IPS DF 6.9 (cell line): ENCODE data around the gene C2orf92.
A peak's percentile ranks its signal among the peaks of the same experiment; 100 is the strongest.
"Not testable (repeated sequence)": the region's sequence is repeated elsewhere in the genome, so short reads cannot be mapped to it uniquely, and the experiment has no call there.

Experiments
- DNase-seq: peaks from one replicate; pipeline ENCODE4 v3.0.0-alpha.2; 2013; ENCODE audit warnings: low read depth, low spot score
- H3K27ac ChIP-seq: one replicate; pipeline ENCODE4 v1.5.1; 2013; ENCODE audit warnings: low read length, control low read depth
- H3K27me3 ChIP-seq: 2 replicates; pipeline ENCODE4 v1.6.1; 2013; ENCODE audit warnings: mild to moderate bottlenecking, low read length; ENCODE audit not compliant: control insufficient read depth, insufficient read depth
- H3K36me3 ChIP-seq: 2 replicates; pipeline ENCODE4 v1.6.1; 2013; ENCODE audit warnings: low read length; ENCODE audit not compliant: control insufficient read depth, insufficient read depth
- H3K4me1 ChIP-seq: 2 replicates; pipeline ENCODE4 v1.6.1; 2013; ENCODE audit warnings: low read length; ENCODE audit not compliant: control insufficient read depth, insufficient read depth
- H3K4me3 ChIP-seq: 2 replicates; pipeline ENCODE4 v1.5.1; 2013; ENCODE audit warnings: mild to moderate bottlenecking, low read length
- H3K9me3 ChIP-seq: 2 replicates; pipeline ENCODE4 v1.6.1; 2013; ENCODE audit warnings: low read length, inconsistent platforms; ENCODE audit not compliant: control insufficient read depth, insufficient read depth
- WGBS: extraction: QIAGEN DNeasy Blood & Tissue Kit; methylation state at CpG from one replicate; pipeline ENCODE4 v1.1.7; 2013; ENCODE audit warnings: mixed read lengths, missing lambda C conversion rate; ENCODE audit not compliant: insufficient read length, insufficient coverage; 5-methylcytosine and 5-hydroxymethylcytosine counted together

Gene C2orf92

DNA sequence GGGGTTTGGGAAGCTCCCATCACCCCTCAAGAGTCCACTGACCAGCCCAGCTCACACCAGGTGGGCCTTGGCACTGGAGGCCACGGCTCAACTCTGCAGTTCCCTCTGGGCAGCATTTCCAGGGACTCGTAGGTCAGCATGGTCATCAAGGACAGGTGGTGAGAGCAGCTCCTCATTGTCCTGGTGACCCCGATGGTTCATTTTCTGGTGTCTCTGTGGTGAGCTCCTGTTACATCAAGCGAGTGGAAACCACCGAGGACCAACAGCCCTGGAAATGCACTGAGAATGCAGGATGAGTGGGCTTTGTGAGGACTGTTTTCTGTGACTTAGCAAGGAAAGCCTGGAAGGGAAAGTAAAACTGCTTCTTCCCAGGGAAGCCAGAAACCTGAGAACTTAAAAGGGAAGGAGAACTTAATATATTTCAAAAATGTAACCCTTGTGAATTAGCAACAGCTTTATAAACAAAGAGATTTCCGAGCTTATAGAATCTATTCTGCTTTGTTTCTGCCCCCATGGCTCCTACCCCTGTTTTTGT lies 3.2 kb downstream of the C2orf92 start:
- no CpG with 5 or more reads among the region's 6 CpGs for WGBS
- H3K4me3 ChIP-seq, H3K27ac ChIP-seq, DNase-seq, H3K4me1 ChIP-seq, H3K27me3 ChIP-seq, H3K36me3 ChIP-seq, H3K9me3 ChIP-seq: not testable (repeated sequence)

DNA sequence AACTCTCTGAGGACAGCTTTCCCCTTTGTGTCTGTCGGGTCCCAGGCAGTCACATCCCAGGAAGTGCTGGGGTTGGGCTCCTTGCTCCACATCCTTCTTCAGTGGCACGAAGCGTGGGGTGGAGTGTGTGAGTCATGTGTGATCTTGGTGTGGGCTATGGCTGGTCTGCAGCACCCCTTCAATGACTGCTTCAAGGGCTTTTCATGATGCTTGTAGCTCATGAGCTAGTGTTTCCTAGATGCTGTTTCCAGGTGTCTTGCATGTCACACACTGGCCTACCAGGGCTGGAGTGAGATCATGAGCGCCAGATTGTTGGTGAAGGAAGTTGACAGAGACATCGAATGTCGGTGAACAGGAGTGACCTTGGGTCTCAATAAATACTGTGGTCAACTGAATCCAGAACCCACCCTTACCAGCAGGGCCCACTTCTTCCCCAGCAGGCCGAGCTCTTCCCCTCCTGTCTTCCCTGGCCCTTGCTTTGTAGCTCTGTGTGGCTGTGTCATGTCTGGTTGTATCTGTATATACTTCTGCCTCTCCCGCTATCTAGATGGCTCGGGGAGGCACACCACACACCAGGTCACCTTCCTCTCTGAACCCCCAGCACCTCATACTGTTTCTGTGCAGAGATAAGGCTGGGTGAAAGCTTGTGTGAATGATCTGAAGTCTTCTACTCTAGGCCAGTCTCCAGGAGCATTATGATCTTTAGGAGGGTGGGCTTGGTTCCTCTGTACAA lies 3.8 kb downstream of the C2orf92 start:
- no CpG with 5 or more reads among the region's 9 CpGs for WGBS
- Histone ChIP-seq H3K27ac (no peak overlapping the region), H3K9me3 (no peaks in the 10 kb centered on the region)

DNA sequence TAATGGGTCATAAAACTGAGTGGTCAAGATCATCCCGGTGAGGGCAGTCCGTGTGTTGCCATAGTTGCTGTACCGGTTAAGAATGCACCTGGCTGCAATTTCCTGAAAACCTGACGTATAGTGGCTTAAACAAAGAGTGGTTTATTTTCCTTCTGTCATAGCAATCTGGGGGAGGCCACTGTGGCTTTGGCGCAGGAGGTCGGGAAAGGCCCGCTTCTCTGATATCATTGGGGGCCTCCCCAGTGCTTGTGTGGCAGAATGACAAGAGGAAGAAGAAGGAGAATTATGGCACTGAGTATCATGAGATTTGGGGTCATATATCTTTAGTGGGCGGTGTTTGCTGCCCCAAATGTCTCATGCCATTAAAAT lies 4.4 kb downstream of the C2orf92 start:
- Histone ChIP-seq H3K4me3 (no peak overlapping the region), H3K36me3 (no peaks in the 10 kb centered on the region), H3K9me3 (no peaks in the 10 kb centered on the region), H3K27ac (no peak overlapping the region), H3K4me1 (no peaks in the 10 kb centered on the region; the same call in 1 of the 2 replicates), H3K27me3 (no peaks in the 10 kb centered on the region)
- no CpG with 5 or more reads among the region's 8 CpGs for WGBS
- no peak for DNase-seq

More for the DNA sequence above, 3.8 kb downstream of the C2orf92 start:
- H3K4me1 ChIP-seq = no peaks in the 10 kb centered on the region; the same call in 1 of the 2 replicates
- no peaks in the 10 kb centered on the region for H3K27me3 ChIP-seq
- no peak for DNase-seq
- no peaks in the 10 kb centered on the region for H3K36me3 ChIP-seq
- no peak overlapping the region for H3K4me3 ChIP-seq

DNA sequence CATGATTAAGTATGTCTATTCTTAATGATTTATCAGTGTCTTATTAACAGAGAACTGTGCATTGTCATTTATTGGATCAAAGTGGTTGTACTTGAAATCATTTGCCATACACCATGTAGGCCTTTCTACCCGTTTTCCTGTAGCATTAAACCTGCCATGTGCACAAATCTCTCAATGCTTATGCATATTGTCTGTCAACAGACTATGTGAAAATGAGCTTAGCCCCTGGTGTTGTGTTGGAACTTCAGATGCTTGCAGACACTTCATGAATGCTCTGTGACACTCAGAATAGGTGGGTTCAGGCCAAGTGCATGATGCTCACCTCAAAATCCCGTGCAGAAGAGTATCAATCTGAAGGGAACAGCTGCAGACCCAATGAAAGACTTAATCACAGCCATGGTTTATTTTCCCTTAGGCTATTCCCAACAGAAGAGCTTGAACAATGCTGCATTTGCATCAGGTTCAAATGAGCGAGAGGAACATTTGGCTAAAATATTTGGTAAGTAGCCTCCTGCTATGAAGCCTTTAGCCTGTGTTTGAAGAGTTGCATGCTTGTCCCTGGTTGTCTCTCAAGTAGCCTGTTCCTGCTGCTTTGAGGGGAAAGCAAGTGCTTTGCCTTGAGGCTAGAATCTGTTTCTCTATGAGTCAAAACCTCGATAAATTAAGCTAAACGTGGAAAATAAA lies 6.1 kb downstream of the C2orf92 start:
- whole genome bisulfite sequencing = no CpG with 5 or more reads among the region's 5 CpGs
- H3K36me3 ChIP-seq = no peaks in the 10 kb centered on the region
- no peak overlapping the region for H3K27ac ChIP-seq

DNA sequence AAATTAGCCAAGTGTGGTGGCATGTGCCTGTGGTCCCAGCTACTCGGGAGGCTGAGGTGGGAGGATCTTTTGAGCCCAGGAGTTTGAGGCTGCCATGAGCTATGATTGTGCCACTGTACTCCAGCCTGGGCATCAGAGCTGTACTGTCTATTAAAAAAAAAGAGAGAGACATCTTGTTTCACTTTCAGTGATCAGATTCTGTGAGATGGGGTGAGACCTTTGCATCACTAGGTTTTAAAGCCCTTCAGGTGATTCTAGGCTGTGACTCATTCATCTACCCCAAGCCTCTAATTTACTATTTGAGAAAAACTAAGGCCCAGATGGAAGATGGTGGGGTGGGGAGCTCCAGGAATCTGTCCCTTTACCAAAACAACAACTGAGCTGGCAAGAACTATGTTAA lies 7.1 kb downstream of the C2orf92 start:
- WGBS = no CpG with 5 or more reads among the region's 1 CpG
- Histone ChIP-seq H3K9me3 (no peaks in the 10 kb centered on the region), H3K27ac (no peak overlapping the region), H3K4me1 (no peaks in the 10 kb centered on the region), H3K4me3 (no peak overlapping the region), H3K36me3 (no peaks in the 10 kb centered on the region), H3K27me3 (no peaks in the 10 kb centered on the region)
- no peak for DNase-seq

More for the DNA sequence above, 6.1 kb downstream of the C2orf92 start:
- no peaks in the 10 kb centered on the region for H3K27me3 ChIP-seq
- DNase-seq = no peak
- no peaks in the 10 kb centered on the region for H3K4me1 ChIP-seq
- H3K4me3 ChIP-seq = no peak overlapping the region
- H3K9me3 ChIP-seq = no peaks in the 10 kb centered on the region

DNA sequence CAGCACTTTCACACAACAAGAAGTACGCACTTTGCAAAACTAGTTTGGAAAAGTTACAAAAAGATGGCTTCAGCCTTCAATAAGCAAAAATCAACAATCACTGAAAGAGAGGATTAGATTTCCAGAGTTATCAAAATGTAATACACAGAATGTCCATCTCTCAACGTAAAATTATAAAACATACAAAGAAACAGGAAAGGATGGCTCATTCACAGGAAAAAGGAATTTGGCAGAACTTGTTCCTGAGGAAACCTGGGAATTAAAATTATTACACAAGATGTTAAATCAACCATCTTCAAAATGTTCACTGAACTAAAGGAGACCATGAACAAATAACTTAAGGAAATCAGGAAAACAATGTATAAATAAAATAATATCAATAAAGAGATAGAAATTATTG lies 8.0 kb downstream of the C2orf92 start:
- H3K36me3 ChIP-seq = no peaks in the 10 kb centered on the region
- no peak overlapping the region for H3K4me3 ChIP-seq
- no peak for DNase-seq
- no peaks in the 10 kb centered on the region for H3K27me3 ChIP-seq
- no peak overlapping the region for H3K27ac ChIP-seq
- no CpG with 5 or more reads among the region's 2 CpGs for whole genome bisulfite sequencing
- no peaks in the 10 kb centered on the region for H3K4me1 ChIP-seq
- H3K9me3 ChIP-seq = no peaks in the 10 kb centered on the region

DNA sequence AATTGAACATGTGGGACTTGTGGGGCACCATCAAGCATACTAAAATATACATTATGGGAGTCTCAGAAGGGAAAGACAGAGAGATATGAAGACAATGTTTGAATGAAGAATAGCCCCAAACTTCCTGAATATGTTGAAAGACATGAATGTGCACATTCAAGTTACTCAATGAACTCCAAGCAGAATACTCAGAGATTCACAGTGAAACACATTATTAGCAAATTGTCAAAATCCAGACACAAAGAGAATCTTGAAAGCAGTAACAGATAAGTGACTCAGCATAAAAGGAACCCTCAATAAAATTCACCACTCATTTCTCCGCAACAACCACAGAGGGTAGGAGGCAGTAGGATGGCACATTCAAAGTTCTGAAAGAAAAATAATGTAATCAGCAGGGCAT lies 8.8 kb downstream of the C2orf92 start:
- no peak for DNase-seq
- Histone ChIP-seq H3K4me3 (no peak overlapping the region), H3K9me3 (no peaks in the 10 kb centered on the region), H3K27me3 (no peaks in the 10 kb centered on the region), H3K36me3 (no peaks in the 10 kb centered on the region), H3K27ac (no peak overlapping the region), H3K4me1 (no peaks in the 10 kb centered on the region)
- no CpG with 5 or more reads among the region's 1 CpG for WGBS

DNA sequence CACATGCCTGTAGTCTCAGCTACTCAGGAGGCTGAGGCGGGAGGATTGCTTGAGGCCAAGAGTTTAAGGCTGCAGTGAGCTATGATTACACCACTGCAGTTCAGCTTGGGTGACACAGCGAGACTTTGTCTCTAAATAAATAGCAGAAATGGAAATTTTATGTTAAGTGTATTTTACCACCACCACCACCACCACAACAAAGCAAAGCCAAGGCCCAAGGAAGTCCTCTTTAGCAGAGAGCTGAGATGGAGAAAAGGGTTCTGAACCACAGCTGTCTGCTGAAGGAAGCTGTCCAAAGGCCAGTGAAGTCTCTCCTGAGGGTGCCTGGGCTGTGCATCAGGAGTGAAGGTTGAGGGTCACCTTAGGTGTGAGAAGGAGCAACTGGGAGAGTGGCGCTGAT lies 17.7 kb downstream of the C2orf92 start:
- not testable (repeated sequence) for H3K4me1 ChIP-seq, H3K27ac ChIP-seq, H3K36me3 ChIP-seq, H3K27me3 ChIP-seq, H3K4me3 ChIP-seq, H3K9me3 ChIP-seq, DNase-seq
- no CpG with 5 or more reads among the region's 3 CpGs for WGBS

- no peaks in the 10 kb centered on the region for H3K36me3 ChIP-seq
- H3K27me3 ChIP-seq = no peaks in the 10 kb centered on the region
- no peaks in the 10 kb centered on the region for H3K9me3 ChIP-seq
- no peak overlapping the region for H3K27ac ChIP-seq
- no CpG with 5 or more reads among the region's 11 CpGs for WGBS
- H3K4me3 ChIP-seq = no peak overlapping the region
- DNase-seq = no peak
- peaks cover 2% of the 10 kb centered on the region; the same call in 1 of the 2 replicates for H3K4me1 ChIP-seq
Measured at GRCh38 chr2:97688062-97688827, 18.7 kb downstream of the C2orf92 start.

GRCh38 chr2:97691166-97691565 lies 21.7 kb downstream of the C2orf92 start:
- H3K4me1 ChIP-seq = peaks cover 2% of the 10 kb centered on the region; the same call in 1 of the 2 replicates
- no CpG with 5 or more reads among the region's 6 CpGs for WGBS

More at GRCh38 chr2:97691166-97691565, 21.7 kb downstream of the C2orf92 start:
- Histone ChIP-seq H3K27me3 (no peaks in the 10 kb centered on the region), H3K27ac (no peak overlapping the region), H3K36me3 (no peaks in the 10 kb centered on the region), H3K4me3 (no peak overlapping the region), H3K9me3 (no peaks in the 10 kb centered on the region)
- peak; percentile 29 for DNase-seq
